Gastrocnemius medialis (tissue), 4 donors: ENCODE data around the gene PALD1.

ENCODE experiments used
- CTCF ChIP-seq, 5 experiments: fragments of 450-650 bp in 3 of 5; fragments of 200-600 bp in 2 of 5; sonication (generic) in 2 of 5; IDR thresholded peaks in 4 of 5; conservative IDR thresholded peaks in 1 of 5; 1 replicate in 4 of 5; 2 replicates in 1 of 5; pipeline ENCODE4 v1.5.1; 2016 to 2019; ENCODE audit warnings: antibody characterized with exemption in 5 of 5, mild to moderate bottlenecking in 3 of 5, moderate library complexity in 3 of 5
- POLR2A ChIP-seq, 2 donors: fragments of 450-650 bp; IDR thresholded peaks; one replicate each; pipeline ENCODE4 v1.6.1; 2017; ENCODE audit warnings: antibody characterized with exemption in 2 of 2, mild to moderate bottlenecking in 2 of 2, moderate library complexity in 2 of 2

- TF ChIP-seq CTCF (IDR thresholded peaks at IDR 0.05 in 4 of 5, conservative IDR thresholded peaks at IDR 0.05 in 1 of 5) = no peak
- TF ChIP-seq POLR2A (IDR thresholded peaks at IDR 0.05) = no peak
These were observed 51.7 kb downstream of the PALD1 start for GRCh38 chr10:70530315-70530714.
